CD4-positive, alpha-beta T cell treated with Interleukin-6 for 4 hours (primary cell): Measurements from ENCODE around the gene LRRC27.

Experiments used
- DNase-seq: peaks from one replicate; pipeline ENCODE4 v3.0.0-alpha.2; 2020; ENCODE audit warnings: mixed read lengths

LRRC27 gene

GRCh38 chr10:132339276-132339675 is 7.3 kb downstream of the LRRC27 start:
- DNase-seq = no peak

- no peak for DNase-seq
Observed at GRCh38 chr10:132341017-132341416, 9.0 kb downstream of the LRRC27 start.

- no peak for DNase-seq
Observed at GRCh38 chr10:132341781-132342180, 9.8 kb downstream of the LRRC27 start.

GRCh38 chr10:132342553-132342952 is 10.6 kb downstream of the LRRC27 start:
- no peak for DNase-seq

- DNase-seq = no peak
Observed at GRCh38 chr10:132344386-132344785, 12.4 kb downstream of the LRRC27 start.

GRCh38 chr10:132345345-132345744 is 13.4 kb downstream of the LRRC27 start:
- DNase-seq = no peak

- no peak for DNase-seq
Observed at GRCh38 chr10:132346806-132347205, 14.8 kb downstream of the LRRC27 start.

- no peak for DNase-seq
Observed at GRCh38 chr10:132347211-132347930, 15.4 kb downstream of the LRRC27 start.

- DNase-seq = no peak
Observed at GRCh38 chr10:132347931-132348267, 15.9 kb downstream of the LRRC27 start.

GRCh38 chr10:132349766-132350165 is 17.8 kb downstream of the LRRC27 start:
- DNase-seq = no peak

GRCh38 chr10:132350391-132350790 is 18.4 kb downstream of the LRRC27 start:
- no peak for DNase-seq

- no peak for DNase-seq
Observed at GRCh38 chr10:132350946-132351345, 19.0 kb downstream of the LRRC27 start.

GRCh38 chr10:132351611-132352010 is 19.6 kb downstream of the LRRC27 start:
- no peak for DNase-seq

- peak; percentile 84 for DNase-seq
Observed at GRCh38 chr10:132352462-132353308, 20.7 kb downstream of the LRRC27 start.

- DNase-seq = no peak
Observed at GRCh38 chr10:132353456-132354355, 21.7 kb downstream of the LRRC27 start.

- DNase-seq = no peak
Observed at GRCh38 chr10:132354356-132355094, 22.5 kb downstream of the LRRC27 start.

GRCh38 chr10:132355297-132355696 is 23.3 kb downstream of the LRRC27 start:
- DNase-seq = no peak

- no peak for DNase-seq
Observed at GRCh38 chr10:132355754-132356153, 23.8 kb downstream of the LRRC27 start.

- no peak for DNase-seq
Observed at GRCh38 chr10:132356621-132357195, 24.7 kb downstream of the LRRC27 start.

- DNase-seq = no peak
Observed at GRCh38 chr10:132357286-132358058, 25.5 kb downstream of the LRRC27 start.

- DNase-seq = no peak
Observed at GRCh38 chr10:132359305-132360040, 27.5 kb downstream of the LRRC27 start.
